Activated T-helper 17 cell treated with anti-CD3 and anti-CD28 coated beads, Interleukin-2, amount 50 U/mL, for 72 hours (primary cell): ENCODE data around the gene CENPP. TPM values are rescaled to one million over a fixed set of nuclear protein-coding genes. Genes with fewer than 3 reads are reported as not detected.

Experiments used
- ATAC-seq: fragments of 150-1000 bp; cut with Tn5 transposase; replicated peaks from 2 replicates; pipeline ENCODE4 v1.10.0; 2021; ENCODE audit warnings: mild to moderate bottlenecking, moderate library complexity
- H3K27ac Mint-ChIP-seq: one replicate; pipeline ENCODE4 v1.8.0; 2022; ENCODE audit warnings: mixed read lengths
- H3K27me3 Mint-ChIP-seq: one replicate; pipeline ENCODE4 v1.8.0; 2022; ENCODE audit warnings: mixed read lengths
- H3K36me3 Mint-ChIP-seq: one replicate; pipeline ENCODE4 v1.8.0; 2022; ENCODE audit warnings: low read depth, mild to moderate bottlenecking, mixed read lengths
- H3K4me1 Mint-ChIP-seq: one replicate; pipeline ENCODE4 v1.8.0; 2022; ENCODE audit warnings: mixed read lengths
- H3K4me3 Mint-ChIP-seq: one replicate; pipeline ENCODE4 v1.8.0; 2022; ENCODE audit warnings: mild to moderate bottlenecking, mixed read lengths
- H3K9me3 Mint-ChIP-seq: one replicate; pipeline ENCODE4 v1.8.0; 2022; ENCODE audit warnings: mixed read lengths
- total RNA-seq, 2 donors: library from RNA; stranded (reverse); gene quantifications; one replicate each; pipeline ENCODE4 v1.2.3, GENCODE V29; 2022

CENPP gene
- total RNA-seq, 2 donors from 2014 or later: 19.3 to 31.5 TPM

GRCh38 chr9:92520837-92521236 is 195.1 kb downstream of the CENPP start:
- Mint-ChIP-seq H3K4me1 (no peaks in the 10 kb centered on the region), H3K9me3 (no peaks in the 10 kb centered on the region), H3K36me3 (no peaks in the 10 kb centered on the region), H3K27me3 (no peaks in the 10 kb centered on the region), H3K4me3 (no peak overlapping the region), H3K27ac (no peak overlapping the region)
- no peak for ATAC-seq

DNA sequence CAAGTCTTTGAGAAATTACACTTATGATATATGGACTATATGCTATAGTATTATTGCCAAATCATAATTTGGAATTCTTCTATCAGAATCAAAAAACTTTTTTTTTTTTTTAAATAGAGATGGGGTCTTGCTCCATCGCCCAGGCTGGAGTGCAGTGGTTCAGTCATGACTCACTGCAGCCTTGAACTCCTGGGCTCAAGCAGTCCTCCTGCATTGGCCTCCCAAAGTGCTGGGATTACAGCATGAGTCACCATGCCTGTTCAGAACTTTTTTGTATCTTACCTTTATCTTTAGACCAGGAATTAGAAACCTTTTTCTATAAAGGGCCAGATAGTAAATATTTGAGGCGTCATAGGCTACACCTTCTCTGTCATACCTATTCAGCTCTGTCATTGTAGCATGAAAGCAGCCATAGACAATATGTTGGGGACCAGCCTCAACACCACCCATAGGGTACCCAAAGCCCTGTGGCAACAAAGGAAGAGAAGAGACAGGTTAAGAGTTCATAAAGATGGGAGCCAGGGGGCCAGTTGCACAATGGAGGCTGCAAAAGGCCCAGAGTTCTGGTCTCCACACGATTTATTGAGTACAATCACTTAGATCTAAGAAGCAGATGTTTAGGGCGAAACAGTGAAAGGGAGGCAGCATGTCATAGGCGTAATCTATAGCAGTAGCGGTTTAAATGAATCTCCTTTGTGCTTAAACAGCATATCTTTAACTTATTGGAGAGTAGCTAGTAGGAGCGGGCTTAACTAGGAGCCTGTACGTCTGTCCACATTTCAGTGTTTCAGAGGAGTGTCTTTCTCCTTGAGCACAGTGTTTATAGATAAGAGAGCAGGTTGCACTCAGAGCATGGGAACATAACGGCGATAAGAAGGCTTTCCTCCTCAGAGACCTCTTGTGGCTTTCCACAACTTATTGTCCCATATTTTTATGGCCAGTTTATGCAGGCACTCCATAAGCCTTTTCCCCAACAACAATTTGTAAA is 197.5 kb downstream of the CENPP start:
- H3K27me3 Mint-ChIP-seq: no peaks in the 10 kb centered on the region
- no peaks in the 10 kb centered on the region for H3K36me3 Mint-ChIP-seq
- H3K4me3 Mint-ChIP-seq: no peak overlapping the region
- no peaks in the 10 kb centered on the region for H3K4me1 Mint-ChIP-seq
- ATAC-seq: no peak
- no peak overlapping the region for H3K27ac Mint-ChIP-seq
- H3K9me3 Mint-ChIP-seq: no peaks in the 10 kb centered on the region

DNA sequence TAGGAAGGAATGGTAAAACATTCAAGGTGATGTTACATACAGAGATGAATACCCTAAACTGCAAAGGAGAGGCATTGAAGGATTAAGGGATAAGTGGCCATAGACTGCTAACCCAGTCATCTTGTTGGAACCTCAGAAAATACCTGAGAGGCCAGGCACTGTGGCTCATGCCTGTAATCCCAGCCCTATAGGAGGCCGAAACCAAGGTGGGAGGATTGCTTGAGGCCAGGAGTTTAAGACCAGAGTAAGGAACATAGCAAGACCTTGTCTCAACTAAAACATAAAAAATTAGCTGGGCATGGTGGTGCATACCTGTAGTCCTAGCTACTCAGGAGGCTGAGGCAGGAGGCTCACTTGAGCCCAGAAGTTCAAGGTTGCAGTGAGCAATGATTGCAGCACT is 199.1 kb downstream of the CENPP start:
- ATAC-seq: no peak
- H3K4me3 Mint-ChIP-seq: no peak overlapping the region
- H3K9me3 Mint-ChIP-seq: no peaks in the 10 kb centered on the region
- H3K36me3 Mint-ChIP-seq: no peaks in the 10 kb centered on the region
- no peak overlapping the region for H3K27ac Mint-ChIP-seq
- H3K27me3 Mint-ChIP-seq: no peaks in the 10 kb centered on the region
- no peaks in the 10 kb centered on the region for H3K4me1 Mint-ChIP-seq

DNA sequence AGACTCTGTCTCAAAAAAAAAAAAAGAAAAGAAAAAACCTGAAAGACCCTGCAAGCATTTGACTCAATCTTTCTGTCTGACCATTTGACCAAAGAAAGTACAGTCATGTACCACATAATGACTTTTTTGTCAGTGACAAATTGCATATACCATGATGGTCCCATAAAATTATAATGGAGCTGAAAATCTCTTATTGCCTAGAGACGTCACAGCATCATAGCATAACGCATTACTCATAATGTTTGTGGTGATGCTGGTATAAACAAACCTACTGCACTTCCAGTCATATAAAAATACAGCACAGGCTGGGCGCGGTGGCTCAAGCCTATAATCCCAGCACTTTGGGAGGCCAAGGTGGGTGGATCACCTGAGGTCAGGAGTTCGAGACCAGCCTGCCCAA is 199.6 kb downstream of the CENPP start:
- Mint-ChIP-seq H3K36me3 (no peaks in the 10 kb centered on the region), H3K27me3 (no peaks in the 10 kb centered on the region), H3K4me1 (no peaks in the 10 kb centered on the region), H3K4me3 (no peak overlapping the region), H3K27ac (no peak overlapping the region), H3K9me3 (no peaks in the 10 kb centered on the region)
- ATAC-seq: no peak

GRCh38 chr9:92527291-92527828 is 201.6 kb downstream of the CENPP start:
- peak; percentile 75 for ATAC-seq
- no peaks in the 10 kb centered on the region for H3K9me3 Mint-ChIP-seq
- H3K4me3 Mint-ChIP-seq: no peak overlapping the region
- H3K27me3 Mint-ChIP-seq: no peaks in the 10 kb centered on the region
- no peaks in the 10 kb centered on the region for H3K36me3 Mint-ChIP-seq
- H3K4me1 Mint-ChIP-seq: no peaks in the 10 kb centered on the region
- no peak overlapping the region for H3K27ac Mint-ChIP-seq

DNA sequence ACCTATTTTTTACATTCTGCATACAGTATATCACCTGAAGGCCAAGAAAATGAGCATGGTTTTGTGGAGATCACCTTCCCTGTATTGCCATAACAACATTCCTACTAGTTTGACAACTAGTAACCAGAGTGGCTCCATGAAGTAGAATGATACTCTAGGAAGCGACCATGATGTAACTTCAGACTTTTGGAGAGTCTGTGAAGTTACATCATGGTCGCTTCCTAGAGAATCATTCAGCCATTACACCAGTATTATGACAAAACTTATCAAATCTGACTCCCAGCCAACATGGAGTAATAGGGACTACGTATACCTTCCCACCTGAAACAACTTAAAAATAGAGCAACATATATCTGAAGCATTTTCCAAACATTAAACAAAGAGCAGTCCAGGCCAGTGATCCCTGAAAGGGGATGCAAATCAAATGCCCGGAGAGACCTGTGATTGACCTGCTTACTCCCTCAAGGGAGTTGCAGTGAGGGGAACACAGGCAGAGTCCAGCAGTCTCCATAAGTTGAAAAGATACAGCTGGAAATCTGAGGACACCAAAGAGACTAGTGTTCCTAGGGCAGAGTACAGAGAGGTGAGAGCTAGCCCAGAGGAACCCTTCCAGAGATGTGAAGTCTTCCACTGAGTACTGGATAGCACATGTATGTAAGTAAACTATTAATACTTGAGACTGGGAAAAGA is 202.2 kb downstream of the CENPP start:
- Mint-ChIP-seq H3K27me3 (no peaks in the 10 kb centered on the region), H3K9me3 (no peaks in the 10 kb centered on the region), H3K27ac (no peak overlapping the region), H3K4me3 (no peak overlapping the region), H3K4me1 (no peaks in the 10 kb centered on the region), H3K36me3 (no peaks in the 10 kb centered on the region)
- no peak for ATAC-seq

DNA sequence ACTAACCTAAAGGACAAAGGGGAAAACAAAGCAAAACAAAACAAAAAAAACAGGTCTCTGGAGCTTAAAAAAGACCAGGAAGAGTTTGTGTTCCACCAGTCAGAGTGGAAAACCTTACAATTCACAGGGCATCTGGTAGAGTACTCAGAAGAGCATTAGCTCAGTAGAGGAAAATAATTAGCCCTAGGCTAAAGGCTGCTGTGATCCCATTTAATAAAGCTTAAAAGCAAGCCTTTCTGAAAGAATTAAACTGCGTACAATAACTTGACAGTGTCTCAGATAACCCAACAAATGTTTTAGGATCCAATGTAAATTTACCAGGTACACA is 202.7 kb downstream of the CENPP start:
- H3K27me3 Mint-ChIP-seq: no peaks in the 10 kb centered on the region
- H3K9me3 Mint-ChIP-seq: no peaks in the 10 kb centered on the region
- H3K36me3 Mint-ChIP-seq: no peaks in the 10 kb centered on the region
- no peak overlapping the region for H3K27ac Mint-ChIP-seq
- H3K4me1 Mint-ChIP-seq: no peaks in the 10 kb centered on the region
- ATAC-seq: no peak
- H3K4me3 Mint-ChIP-seq: no peak overlapping the region

DNA sequence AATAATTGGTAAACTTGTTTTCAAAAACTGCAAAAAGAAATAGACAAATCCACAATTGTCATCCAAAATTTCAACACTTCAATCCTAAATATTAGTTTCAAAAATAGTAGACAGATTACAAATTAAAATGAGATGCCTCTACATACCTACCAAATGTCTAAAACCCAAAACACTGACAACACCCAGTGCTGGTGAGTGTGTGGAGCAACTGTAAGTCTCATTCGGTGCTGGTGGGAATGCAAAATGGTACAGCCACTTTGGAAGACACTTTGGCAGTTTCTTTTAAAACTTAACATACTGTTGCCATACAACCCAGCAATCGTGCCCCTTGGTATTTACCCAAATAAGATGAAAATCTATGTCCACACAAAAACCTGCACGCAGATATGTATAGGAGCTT is 203.4 kb downstream of the CENPP start:
- ATAC-seq: no peak
- Mint-ChIP-seq H3K9me3 (no peaks in the 10 kb centered on the region), H3K27ac (no peak overlapping the region), H3K4me1 (peaks cover 2% of the 10 kb centered on the region), H3K4me3 (no peak overlapping the region), H3K27me3 (no peaks in the 10 kb centered on the region), H3K36me3 (no peaks in the 10 kb centered on the region)

DNA sequence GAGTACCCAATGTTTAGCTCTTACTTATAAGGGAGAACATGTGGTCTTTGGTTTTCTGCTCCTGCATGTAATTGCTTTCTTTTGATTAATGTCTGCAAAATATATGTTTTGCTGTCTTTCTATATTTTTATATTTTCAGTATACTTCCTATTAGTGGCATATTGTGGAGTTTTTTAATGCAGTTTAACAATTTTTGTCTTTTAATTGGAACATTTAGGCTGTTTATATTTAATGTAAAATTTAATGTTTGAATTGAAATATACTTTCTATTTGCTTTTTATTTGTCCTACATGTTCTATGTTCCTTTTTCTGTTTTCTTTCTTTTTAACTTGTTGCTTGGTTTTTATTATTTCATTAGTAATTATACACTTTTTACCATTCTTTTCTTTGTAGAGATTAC is 205.1 kb downstream of the CENPP start:
- Mint-ChIP-seq H3K4me1 (peaks cover 10% of the 10 kb centered on the region), H3K27me3 (no peaks in the 10 kb centered on the region), H3K36me3 (no peaks in the 10 kb centered on the region), H3K4me3 (no peak overlapping the region), H3K27ac (no peak overlapping the region), H3K9me3 (no peaks in the 10 kb centered on the region)
- ATAC-seq: no peak

GRCh38 chr9:92534204-92534603 is 208.5 kb downstream of the CENPP start:
- H3K9me3 Mint-ChIP-seq: no peaks in the 10 kb centered on the region
- no peaks in the 10 kb centered on the region for H3K27me3 Mint-ChIP-seq
- no peak for ATAC-seq
- no peaks in the 10 kb centered on the region for H3K36me3 Mint-ChIP-seq
- H3K4me1 Mint-ChIP-seq: peaks cover 10% of the 10 kb centered on the region
- H3K4me3 Mint-ChIP-seq: peak overlapping the region; percentile 30
- peak overlapping the region; percentile 1 for H3K27ac Mint-ChIP-seq

- H3K9me3 Mint-ChIP-seq: no peaks in the 10 kb centered on the region
- H3K4me3 Mint-ChIP-seq: peak overlapping the region; percentile 30
- peak; percentile 37 for ATAC-seq
- no peak overlapping the region for H3K27ac Mint-ChIP-seq
- H3K27me3 Mint-ChIP-seq: no peaks in the 10 kb centered on the region
- H3K4me1 Mint-ChIP-seq: peaks cover 10% of the 10 kb centered on the region
- H3K36me3 Mint-ChIP-seq: no peaks in the 10 kb centered on the region
Observed at GRCh38 chr9:92534674-92535073, 208.9 kb downstream of the CENPP start.

DNA sequence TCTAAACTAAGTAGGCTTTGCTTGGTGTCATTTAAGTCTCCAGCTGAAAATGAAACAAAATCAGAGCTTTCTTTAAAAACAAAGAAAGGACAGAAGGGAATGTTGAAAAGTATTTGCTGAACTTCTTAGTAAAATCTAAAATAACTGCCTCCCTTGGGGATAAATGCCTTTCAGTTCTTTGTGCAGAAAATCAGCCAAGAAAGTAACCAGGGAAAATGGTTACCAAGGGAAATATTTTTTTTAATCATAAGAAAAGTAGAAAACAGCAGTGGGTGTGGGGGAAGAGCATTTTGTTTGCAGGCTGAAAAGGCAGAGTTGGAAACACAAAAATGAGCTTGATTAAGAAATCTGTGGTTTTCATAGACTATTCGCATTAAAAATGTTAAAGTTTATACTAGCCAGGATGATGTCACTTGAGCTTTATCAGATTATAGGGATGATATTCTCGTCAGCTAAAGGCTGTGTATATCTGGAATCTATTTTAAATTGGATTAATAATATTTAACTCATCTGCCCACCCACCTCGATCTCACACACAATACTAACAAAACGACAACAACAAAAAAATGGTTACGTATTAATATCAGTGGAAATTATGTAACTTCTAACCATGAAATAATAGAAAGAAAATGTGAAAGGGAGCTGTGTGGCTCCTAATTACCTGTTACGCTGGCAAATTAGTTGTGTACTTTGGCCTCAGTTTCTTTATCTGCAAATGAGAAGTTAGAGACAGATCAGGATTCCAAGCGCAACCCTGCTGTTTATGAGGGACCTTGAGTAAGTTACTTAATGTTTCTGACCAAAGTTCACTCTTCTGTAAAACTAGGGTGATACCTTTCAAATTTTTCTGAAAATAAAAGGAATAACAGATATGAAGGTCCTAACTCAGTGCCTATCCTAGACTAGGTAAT is 210.4 kb downstream of the CENPP start, which contains the start of gene ECM2:
Gene ECM2, minus strand, starts transcription at position 51 of the 911 bp plus-strand sequence. CDS start 13,124 bp downstream, outside the sequence.
- no peaks in the 10 kb centered on the region for H3K9me3 Mint-ChIP-seq
- peak within 1 kb of the TSS; percentile 30 for H3K4me3 Mint-ChIP-seq
- no peaks in the 10 kb centered on the region for H3K36me3 Mint-ChIP-seq
- H3K27ac Mint-ChIP-seq: no peak within 1 kb of the TSS
- no peaks in the 10 kb centered on the region for H3K27me3 Mint-ChIP-seq
- no peak for ATAC-seq
- H3K4me1 Mint-ChIP-seq: peaks cover 10% of the 10 kb centered on the region

GRCh38 chr9:92538541-92538940 is 212.8 kb downstream of the CENPP start:
- H3K27ac Mint-ChIP-seq: no peak overlapping the region
- peaks cover 10% of the 10 kb centered on the region for H3K4me1 Mint-ChIP-seq
- H3K27me3 Mint-ChIP-seq: no peaks in the 10 kb centered on the region
- no peak overlapping the region for H3K4me3 Mint-ChIP-seq
- ATAC-seq: no peak
- no peaks in the 10 kb centered on the region for H3K9me3 Mint-ChIP-seq
- no peaks in the 10 kb centered on the region for H3K36me3 Mint-ChIP-seq

- Mint-ChIP-seq H3K4me3 (no peak overlapping the region), H3K4me1 (no peaks in the 10 kb centered on the region), H3K9me3 (no peaks in the 10 kb centered on the region), H3K27ac (no peak overlapping the region), H3K27me3 (no peaks in the 10 kb centered on the region), H3K36me3 (no peaks in the 10 kb centered on the region)
- no peak for ATAC-seq
Observed at GRCh38 chr9:92543972-92544371, 218.2 kb downstream of the CENPP start.
